LHCN-M2 (cell line): ENCODE measurements around the gene TMEM200B. TPM values are rescaled to one million over a fixed set of nuclear protein-coding genes. Genes with fewer than 3 reads are reported as not detected.
"Not testable (repeated sequence)": the region's sequence is repeated elsewhere in the genome, so short reads cannot be mapped to it uniquely, and the experiment has no call there.

Experiments used
- DNase-seq: peaks from one replicate; pipeline ENCODE4 v3.0.0-alpha.2; 2012; ENCODE audit warnings: low read depth
- total RNA-seq: library from RNA; depleted of rRNA; stranded (reverse); fragments of >200 nt; gene quantifications from 2 replicates; pipeline ENCODE4 v1.2.3, GENCODE V29; 2014

The TMEM200B gene
- total RNA-seq, 1 experiment from 2014 or later = 0.17 TPM

GRCh38 chr1:29134695-29135028, 11.0 kb upstream of the TMEM200B start:
- DNase-seq = no peak

GRCh38 chr1:29133861-29134694, 10.4 kb upstream of the TMEM200B start:
- no peak for DNase-seq

GRCh38 chr1:29131056-29131455, 7.4 kb upstream of the TMEM200B start:
- DNase-seq = not testable (repeated sequence)

GRCh38 chr1:29129916-29130315, 6.2 kb upstream of the TMEM200B start:
- DNase-seq = no peak

- no peak for DNase-seq
Observed at GRCh38 chr1:29128739-29129138, 5.0 kb upstream of the TMEM200B start.

GRCh38 chr1:29126198-29126597, 2.5 kb upstream of the TMEM200B start:
- no peak for DNase-seq

GRCh38 chr1:29125788-29126187, 2.1 kb upstream of the TMEM200B start:
- DNase-seq = no peak

- DNase-seq = no peak
Observed at GRCh38 chr1:29125237-29125641, 1.5 kb upstream of the TMEM200B start.

GRCh38 chr1:29124366-29125236, 898 bp upstream of the TMEM200B start:
- no peak for DNase-seq

- DNase-seq = no peak
Observed at GRCh38 chr1:29123053-29123886, 433 bp downstream of the TMEM200B start.

- DNase-seq = no peak
Observed at GRCh38 chr1:29122682-29123052, 1.0 kb downstream of the TMEM200B start.

GRCh38 chr1:29121936-29122681, 1.6 kb downstream of the TMEM200B start:
- no peak for DNase-seq

- DNase-seq = no peak
Observed at GRCh38 chr1:29121516-29121935, 2.2 kb downstream of the TMEM200B start.

- DNase-seq = no peak
Observed at GRCh38 chr1:29120947-29121485, 2.7 kb downstream of the TMEM200B start.

GRCh38 chr1:29120367-29120766, 3.3 kb downstream of the TMEM200B start:
- DNase-seq = no peak

GRCh38 chr1:29119121-29119929, 4.4 kb downstream of the TMEM200B start:
- DNase-seq = no peak

GRCh38 chr1:29117381-29117780, 6.3 kb downstream of the TMEM200B start:
- no peak for DNase-seq

- DNase-seq = no peak
Observed at GRCh38 chr1:29114654-29115053, 9.0 kb downstream of the TMEM200B start.

GRCh38 chr1:29113413-29114117, 10.1 kb downstream of the TMEM200B start:
- DNase-seq = no peak
